ENCODE results near the gene RSPRY1.
"Not testable (repeated sequence)": the region's sequence is repeated elsewhere in the genome, so short reads cannot be mapped to it uniquely, and the experiment has no call there.

DNA sequence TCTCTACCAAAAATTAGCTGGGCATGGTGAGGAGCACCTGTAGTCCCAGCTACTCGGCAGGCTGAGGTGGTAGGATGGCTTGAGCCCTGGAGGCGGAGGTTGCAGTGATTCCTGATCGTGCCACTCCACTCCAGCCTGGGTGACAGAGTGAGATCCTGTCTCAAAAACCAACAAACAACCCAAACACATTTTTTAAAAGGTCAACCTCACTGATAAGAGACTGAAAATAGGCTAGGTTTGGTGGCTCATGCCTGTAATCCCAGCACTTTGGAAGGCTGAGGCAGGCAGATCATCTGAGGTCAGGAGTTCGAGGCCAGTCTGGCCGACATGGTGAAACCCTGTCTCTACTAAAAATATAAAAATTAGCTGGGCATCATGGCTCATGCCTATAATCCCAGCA lies 89.8 kb downstream of the RSPRY1 start:
- not testable (repeated sequence) for TF ChIP-seq POLR2A (IDR thresholded peaks at IDR 0.05; ENCODE audit: low read length); MAFK (IDR thresholded peaks at IDR 0.05; ENCODE audit: partially characterized antibody); HOXA7 (CRISPR knock-in tag; IDR thresholded peaks at IDR 0.05); USF2 (IDR thresholded peaks at IDR 0.05); CTCF (IDR thresholded peaks at IDR 0.05); JUN (IDR thresholded peaks at IDR 0.05); KDM5A (IDR thresholded peaks at IDR 0.05); ZNF302 (CRISPR knock-in tag; IDR thresholded peaks at IDR 0.05); REST (IDR thresholded peaks at IDR 0.05); MYC (IDR thresholded peaks at IDR 0.05; ENCODE audit: borderline replicate concordance, low read length); SMC3 (IDR thresholded peaks at IDR 0.05); RNF2 (IDR thresholded peaks at IDR 0.05; ENCODE audit: borderline replicate concordance, low read depth)
